Caco-2 (cell line): ENCODE measurements around the gene LIMS1. TPM values are rescaled to one million over a fixed set of nuclear protein-coding genes. Genes with fewer than 3 reads are reported as not detected.

Experiments
- BruUV-seq: library from RNA; stranded (reverse); fragments of 400-500 nt; replicated peaks from 2 replicates; lab custom pipeline; 2021; lab: Mats Ljungman, UMichigan
- CTCF ChIA-PET: fragments of 300-600 bp; sonication (Branson Sonifier 250); formaldehyde crosslinking; loops from one replicate; lab custom pipeline; 2022; ENCODE audit warnings: antibody characterized with exemption; lab: Charles Lee
- POLR2A ChIA-PET: fragments of 300-600 bp; sonication (Branson Sonifier 250); formaldehyde crosslinking; loops from one replicate; lab custom pipeline; 2022; ENCODE audit warnings: antibody characterized with exemption; lab: Charles Lee
- DNase-seq, 2 experiments: peaks; one replicate each; pipeline versions ENCODE4 v3.0.0 to v3.0.0-alpha.2; 2020 to 2022
- H3K27me3 ChIP-seq: replicated peaks from 2 replicates; pipeline ENCODE4 v1.6.0; 2011; ENCODE audit warnings: low read length; ENCODE audit not compliant: control insufficient read depth, insufficient read depth
- H3K36me3 ChIP-seq: 2 replicates; pipeline ENCODE4 v1.5.1; 2011; ENCODE audit warnings: low read length; ENCODE audit not compliant: control insufficient read depth, insufficient read depth
- H3K4me1 ChIP-seq: fragments of 250-450 bp; sonication (Bioruptor Pico); 2 replicates; pipeline ENCODE4 v1.5.1; 2020; ENCODE audit warnings: mild to moderate bottlenecking
- H3K4me3 ChIP-seq: 2 replicates; pipeline ENCODE4 v1.5.1; 2011; ENCODE audit warnings: low read depth, mild to moderate bottlenecking, control low read depth, low read length
- H3K9me3 ChIP-seq: fragments of 250-450 bp; sonication (Bioruptor Pico); 2 replicates; pipeline ENCODE4 v1.5.1; 2020; ENCODE audit warnings: mild to moderate bottlenecking, moderate library complexity
- H3K27ac Mint-ChIP-seq: one replicate; pipeline ENCODE4 v1.8.0; 2022; ENCODE audit warnings: mixed read lengths; ENCODE audit not compliant: unreplicated experiment
- H3K27me3 Mint-ChIP-seq: one replicate; pipeline ENCODE4 v1.8.0; 2022; ENCODE audit warnings: mixed read lengths; ENCODE audit not compliant: insufficient read depth, unreplicated experiment
- H3K36me3 Mint-ChIP-seq: one replicate; pipeline ENCODE4 v1.8.0; 2022; ENCODE audit warnings: mild to moderate bottlenecking, mixed read lengths; ENCODE audit not compliant: insufficient read depth, unreplicated experiment
- H3K4me1 Mint-ChIP-seq: one replicate; pipeline ENCODE4 v1.8.0; 2022; ENCODE audit warnings: low read depth, mixed read lengths; ENCODE audit not compliant: unreplicated experiment
- H3K4me3 Mint-ChIP-seq: one replicate; pipeline ENCODE4 v1.8.0; 2022; ENCODE audit warnings: mild to moderate bottlenecking, moderate library complexity, mixed read lengths; ENCODE audit not compliant: unreplicated experiment
- H3K9me3 Mint-ChIP-seq: one replicate; pipeline ENCODE4 v1.8.0; 2022; ENCODE audit warnings: mixed read lengths; ENCODE audit not compliant: unreplicated experiment
- intact Hi-C: fragments of 100-400 bp; cut with micrococcal nuclease; formaldehyde crosslinking; loops from one replicate; pipeline ENCODE4 v1.10.0; 2022; ENCODE audit not compliant: unreplicated experiment
- total RNA-seq: library from RNA; stranded (reverse); gene quantifications from 2 replicates; pipeline ENCODE4 v1.2.3, GENCODE V29; 2022
- TF ChIP-seq, protein P1 (sequence below), 2 experiments: fragments of 200-600 bp in 1 of 2; IDR thresholded peaks; 1 replicate in 1 of 2; 2 replicates in 1 of 2; pipeline versions ENCODE4 v1.5.1 to v1.8.0; 2011 to 2022; ENCODE audit warnings: antibody characterized with exemption in 1 of 2, control low read depth in 1 of 2, inconsistent platforms in 1 of 2, low read depth in 1 of 2, low read length in 1 of 2, mild to moderate bottlenecking in 1 of 2, moderate library complexity in 1 of 2; ENCODE audit not compliant: insufficient read depth in 1 of 2, severe bottlenecking in 1 of 2, unreplicated experiment in 1 of 2

The LIMS1 gene
- total RNA-seq, 1 experiment from 2014 or later, result 75.2 TPM

DNA sequence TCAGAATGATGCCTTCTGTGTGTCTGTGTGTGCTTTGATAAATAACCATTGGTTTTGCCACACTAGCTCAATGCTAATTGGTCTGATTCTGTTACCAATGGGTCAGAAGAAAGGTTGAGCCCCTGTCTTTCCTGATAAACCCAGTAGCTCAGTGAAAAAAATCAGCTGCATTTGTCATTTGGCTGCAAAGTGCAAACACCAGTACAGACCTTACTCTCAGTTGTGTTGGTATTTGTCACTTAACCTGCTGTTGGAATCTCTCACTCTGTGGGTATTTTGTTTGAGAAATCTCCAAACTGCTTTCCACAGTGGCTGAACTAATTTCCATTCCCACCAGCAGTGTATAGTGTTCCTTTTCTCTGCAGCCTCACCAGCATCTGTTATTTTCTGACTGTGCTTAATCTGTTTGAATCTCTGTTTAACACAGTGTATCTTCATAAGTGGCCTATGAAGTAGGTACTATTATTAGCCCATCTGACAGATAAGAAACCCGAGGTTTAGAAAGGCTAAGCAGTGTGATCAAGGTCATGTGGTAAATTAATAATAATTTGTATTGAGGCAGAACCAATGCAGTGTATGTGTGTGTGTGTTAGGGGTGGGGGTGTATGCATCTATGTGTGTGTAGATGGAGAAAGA, 26.7 kb downstream of the LIMS1 start:
- no peak for DNase-seq
- H3K4me3 Mint-ChIP-seq, result no peak overlapping the region
- no peaks in the 10 kb centered on the region for H3K9me3 Mint-ChIP-seq
- H3K4me1 Mint-ChIP-seq, result peaks cover 4% of the 10 kb centered on the region
- no peaks in the 10 kb centered on the region for H3K4me1 ChIP-seq
- BruUV-seq, result no TSS peak
- no peaks in the 10 kb centered on the region for H3K27me3 ChIP-seq
- POLR2A ChIA-PET, result no interaction called here
- no peaks in the 10 kb centered on the region for H3K9me3 ChIP-seq
- CTCF ChIA-PET, result no interaction called here
- intact Hi-C loops, result no loop called here
- H3K4me3 ChIP-seq, result no peak overlapping the region
- no peak overlapping the region for H3K27ac Mint-ChIP-seq
- no peaks in the 10 kb centered on the region for H3K36me3 ChIP-seq
- H3K27me3 Mint-ChIP-seq, result no peaks in the 10 kb centered on the region
- H3K36me3 Mint-ChIP-seq, result peaks cover 4% of the 10 kb centered on the region
- TF ChIP-seq, protein P1, sequence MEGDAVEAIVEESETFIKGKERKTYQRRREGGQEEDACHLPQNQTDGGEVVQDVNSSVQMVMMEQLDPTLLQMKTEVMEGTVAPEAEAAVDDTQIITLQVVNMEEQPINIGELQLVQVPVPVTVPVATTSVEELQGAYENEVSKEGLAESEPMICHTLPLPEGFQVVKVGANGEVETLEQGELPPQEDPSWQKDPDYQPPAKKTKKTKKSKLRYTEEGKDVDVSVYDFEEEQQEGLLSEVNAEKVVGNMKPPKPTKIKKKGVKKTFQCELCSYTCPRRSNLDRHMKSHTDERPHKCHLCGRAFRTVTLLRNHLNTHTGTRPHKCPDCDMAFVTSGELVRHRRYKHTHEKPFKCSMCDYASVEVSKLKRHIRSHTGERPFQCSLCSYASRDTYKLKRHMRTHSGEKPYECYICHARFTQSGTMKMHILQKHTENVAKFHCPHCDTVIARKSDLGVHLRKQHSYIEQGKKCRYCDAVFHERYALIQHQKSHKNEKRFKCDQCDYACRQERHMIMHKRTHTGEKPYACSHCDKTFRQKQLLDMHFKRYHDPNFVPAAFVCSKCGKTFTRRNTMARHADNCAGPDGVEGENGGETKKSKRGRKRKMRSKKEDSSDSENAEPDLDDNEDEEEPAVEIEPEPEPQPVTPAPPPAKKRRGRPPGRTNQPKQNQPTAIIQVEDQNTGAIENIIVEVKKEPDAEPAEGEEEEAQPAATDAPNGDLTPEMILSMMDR (IDR thresholded peaks at IDR 0.05; ENCODE audit: insufficient read depth in 1 of 2, low read depth in 1 of 2, low read length in 1 of 2, severe bottlenecking in 1 of 2, unreplicated experiment in 1 of 2), result no peak

DNA sequence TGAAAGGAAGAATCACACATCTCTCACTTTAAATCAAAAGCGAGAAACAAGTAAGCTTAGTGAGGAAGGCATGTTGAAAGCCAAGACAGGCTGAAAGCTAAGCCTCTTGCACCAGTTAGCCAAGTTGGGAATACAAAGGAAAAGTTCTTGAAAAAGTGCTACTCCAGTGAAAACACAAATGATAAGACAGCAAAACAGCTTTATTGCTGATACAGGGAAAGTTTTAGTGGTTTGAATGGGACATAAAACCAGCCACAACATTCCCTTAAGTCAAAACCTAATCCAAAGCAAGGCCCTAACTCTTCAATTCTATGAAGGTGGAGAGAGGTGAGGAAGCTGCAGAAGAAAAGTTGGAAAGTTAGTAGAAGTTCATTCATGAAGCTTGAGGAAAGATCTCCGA, 28.0 kb downstream of the LIMS1 start:
- Mint-ChIP-seq H3K36me3 (no peaks in the 10 kb centered on the region), H3K9me3 (no peaks in the 10 kb centered on the region), H3K27me3 (no peaks in the 10 kb centered on the region), H3K4me3 (no peak overlapping the region), H3K27ac (no peak overlapping the region), H3K4me1 (no peaks in the 10 kb centered on the region)
- H3K9me3 ChIP-seq, result no peaks in the 10 kb centered on the region
- no peak overlapping the region for H3K4me3 ChIP-seq
- ChIA-PET CTCF (no interaction called here), POLR2A (no interaction called here)
- H3K4me1 ChIP-seq, result no peaks in the 10 kb centered on the region
- DNase-seq, result no peak
- no peaks in the 10 kb centered on the region for H3K27me3 ChIP-seq
- TF ChIP-seq, protein P1 (IDR thresholded peaks at IDR 0.05; ENCODE audit: insufficient read depth in 1 of 2, low read depth in 1 of 2, low read length in 1 of 2, severe bottlenecking in 1 of 2, unreplicated experiment in 1 of 2), result no peak
- intact Hi-C loops, result no loop called here
- no peaks in the 10 kb centered on the region for H3K36me3 ChIP-seq
- BruUV-seq, result no TSS peak

DNA sequence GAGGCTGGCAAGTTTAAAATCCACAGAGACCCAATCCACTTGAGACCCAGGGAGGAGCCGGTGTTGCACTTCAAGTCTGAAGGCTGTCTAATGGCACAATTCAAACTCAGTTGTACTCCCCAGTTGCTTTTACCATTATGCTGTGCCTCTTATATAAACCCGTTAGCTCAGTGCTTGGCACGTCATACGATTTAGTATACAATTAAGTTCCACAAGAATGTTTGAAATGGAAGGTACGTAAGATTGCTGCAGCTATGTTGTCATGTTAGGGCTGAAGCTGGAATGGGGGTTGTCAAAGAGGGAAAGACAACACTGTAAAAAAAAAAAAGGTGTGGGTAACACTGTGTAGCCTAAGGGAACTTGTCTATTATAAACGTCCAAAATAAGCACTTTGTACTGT, 30.2 kb downstream of the LIMS1 start:
- Histone ChIP-seq H3K4me1 (no peaks in the 10 kb centered on the region), H3K4me3 (no peak overlapping the region), H3K36me3 (no peaks in the 10 kb centered on the region), H3K9me3 (0 out of 2 replicates have a peak, but pooled peaks cover 4% of the 10 kb centered on the region), H3K27me3 (no peaks in the 10 kb centered on the region)
- Mint-ChIP-seq H3K36me3 (no peaks in the 10 kb centered on the region), H3K27me3 (no peaks in the 10 kb centered on the region), H3K4me3 (no peak overlapping the region), H3K4me1 (no peaks in the 10 kb centered on the region), H3K27ac (no peak overlapping the region), H3K9me3 (no peaks in the 10 kb centered on the region)
- intact Hi-C loops, result loop anchor here (2.0 kb wide), 1 partner anchor 30 kb away; the partner anchor contains the start of gene LIMS1
- TF ChIP-seq, protein P1 (IDR thresholded peaks at IDR 0.05; ENCODE audit: insufficient read depth in 1 of 2, low read depth in 1 of 2, low read length in 1 of 2, severe bottlenecking in 1 of 2, unreplicated experiment in 1 of 2), result no peak
- BruUV-seq, result no TSS peak
- no peak for DNase-seq
- ChIA-PET POLR2A (no interaction called here), CTCF (no interaction called here)
